ENCODE measurements around the gene CHKA. TPM values are rescaled to one million over a fixed set of nuclear protein-coding genes. Genes with fewer than 3 reads are reported as not detected.

Gene CHKA
- total and polyA plus RNA-seq, 4 experiments from 2014 or later: 1.5 to 2.7 (median 2.6) TPM

GRCh38 chr11:68025047-68025446, 96.1 kb downstream of the CHKA start:
- Mint-ChIP-seq H3K27ac (peak overlapping the region in 1 of 7 donors; percentile 70), H3K36me3 (peaks cover 0 to 4% of the 10 kb centered on the region in 2 donors), H3K27me3 (peaks cover 0 to 2% of the 10 kb centered on the region in 2 donors), H3K9me3 (peaks cover 0 to 7% (median under 1%) of the 10 kb centered on the region in 8 donors), H3K4me3 (no peak overlapping the region), H3K4me1 (peaks cover under 1 to 5% (median 3%) of the 10 kb centered on the region in 4 donors)
- POLR2A ChIA-PET (ENCODE audit: partially characterized antibody): no interaction called here
- Histone ChIP-seq H3K4me1 (ENCODE audit: insufficient read depth, low read length) (peaks cover 5% of the 10 kb centered on the region), H3K36me3 (ENCODE audit: insufficient read depth, low read length) (no peaks in the 10 kb centered on the region), H3K9me3 (ENCODE audit: control insufficient read depth in 1 of 2, low read length in 2 of 2) (no peaks in the 10 kb centered on the region), H3K27me3 (ENCODE audit: insufficient read depth, low read length) (no peaks in the 10 kb centered on the region), H3K27ac (ENCODE audit: low read depth, low read length) (no peak overlapping the region), H3K4me3 (ENCODE audit: low read length in 2 of 2) (no peak overlapping the region)
- DNase-seq: peak in 1 of 5 donors; percentile 39
- intact Hi-C loops (cut with micrococcal nuclease): no loop called here
- CTCF ChIA-PET (ENCODE audit: partially characterized antibody): no interaction called here

GRCh38 chr11:68024508-68024907, 96.7 kb downstream of the CHKA start:
- DNase-seq: no peak
- Histone ChIP-seq H3K27me3 (ENCODE audit: insufficient read depth, low read length) (no peaks in the 10 kb centered on the region), H3K9me3 (ENCODE audit: control insufficient read depth in 1 of 2, low read length in 2 of 2) (no peaks in the 10 kb centered on the region), H3K4me1 (ENCODE audit: insufficient read depth, low read length) (peaks cover 1% of the 10 kb centered on the region), H3K4me3 (ENCODE audit: low read length in 2 of 2) (no peak overlapping the region), H3K27ac (ENCODE audit: low read depth, low read length) (no peak overlapping the region), H3K36me3 (ENCODE audit: insufficient read depth, low read length) (no peaks in the 10 kb centered on the region)
- intact Hi-C loops (cut with micrococcal nuclease): no loop called here
- Mint-ChIP-seq H3K9me3 (peaks cover 0 to 7% (median under 1%) of the 10 kb centered on the region in 8 donors), H3K4me1 (peaks cover 0 to 4% (median 2%) of the 10 kb centered on the region in 4 donors), H3K27ac (no peak overlapping the region), H3K36me3 (peaks cover 0 to 4% of the 10 kb centered on the region in 2 donors), H3K4me3 (no peak overlapping the region), H3K27me3 (peaks cover 0 to 2% of the 10 kb centered on the region in 2 donors)
- CTCF ChIA-PET (ENCODE audit: partially characterized antibody): no interaction called here
- POLR2A ChIA-PET (ENCODE audit: partially characterized antibody): interaction anchor here (0.8 kb wide), 1 partner anchor 13 kb away, joined by 3 read pairs; no protein-coding TSS in a partner anchor

- H3K4me1 Mint-ChIP-seq: no peaks in the 10 kb centered on the region
- H3K36me3 ChIP-seq (ENCODE audit: insufficient read depth, low read length): no peaks in the 10 kb centered on the region
- no peaks in the 10 kb centered on the region for H3K27me3 ChIP-seq (ENCODE audit: insufficient read depth, low read length)
- no peaks in the 10 kb centered on the region for H3K4me1 ChIP-seq (ENCODE audit: insufficient read depth, low read length)
- ChIA-PET POLR2A (ENCODE audit: partially characterized antibody) (no interaction called here), CTCF (ENCODE audit: partially characterized antibody) (no interaction called here)
- H3K27ac Mint-ChIP-seq: no peak overlapping the region
- peaks cover 0 to 7% (median under 1%) of the 10 kb centered on the region in 8 donors for H3K9me3 Mint-ChIP-seq
- no peaks in the 10 kb centered on the region for H3K9me3 ChIP-seq (ENCODE audit: control insufficient read depth in 1 of 2, low read length in 2 of 2)
- intact Hi-C loops (cut with micrococcal nuclease): no loop called here
- no peak overlapping the region for H3K4me3 ChIP-seq (ENCODE audit: low read length in 2 of 2)
- no peak overlapping the region for H3K27ac ChIP-seq (ENCODE audit: low read depth, low read length)
- no peak overlapping the region for H3K4me3 Mint-ChIP-seq
- H3K27me3 Mint-ChIP-seq: no peaks in the 10 kb centered on the region
- peaks cover 0 to 4% of the 10 kb centered on the region in 2 donors for H3K36me3 Mint-ChIP-seq
- no peak for DNase-seq
Measured at GRCh38 chr11:68022531-68022930, 98.7 kb downstream of the CHKA start.

DNA sequence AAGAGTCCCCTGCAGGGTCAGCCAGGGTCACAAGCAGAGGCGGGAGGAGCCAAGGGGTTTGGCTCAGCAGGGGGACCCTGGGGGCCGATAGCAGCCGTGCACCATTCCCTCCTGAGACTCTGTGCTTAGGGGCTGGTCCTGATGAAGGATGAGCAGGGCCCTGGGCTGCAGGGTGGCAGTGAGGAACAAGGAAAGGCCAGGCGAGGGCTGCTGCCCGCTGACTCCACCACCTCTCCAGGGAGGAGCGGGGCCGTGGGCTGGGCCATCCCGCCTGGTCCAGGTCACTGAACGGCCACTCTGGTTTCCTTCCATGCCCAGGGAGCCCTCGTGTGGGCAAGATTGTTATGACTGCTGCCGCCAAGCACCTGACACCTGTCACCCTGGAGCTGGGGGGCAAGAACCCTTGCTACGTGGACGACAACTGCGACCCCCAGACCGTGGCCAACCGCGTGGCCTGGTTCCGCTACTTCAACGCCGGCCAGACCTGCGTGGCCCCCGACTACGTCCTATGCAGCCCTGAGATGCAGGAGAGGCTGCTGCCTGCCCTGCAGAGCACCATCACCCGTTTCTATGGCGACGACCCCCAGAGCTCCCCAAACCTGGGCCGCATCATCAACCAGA, 99.9 kb downstream of the CHKA start:
- H3K9me3 Mint-ChIP-seq: peaks cover 0 to 7% (median under 1%) of the 10 kb centered on the region in 8 donors
- no peak for DNase-seq

GRCh38 chr11:68020575-68020974, 100.6 kb downstream of the CHKA start:
- no peaks in the 10 kb centered on the region for H3K27me3 ChIP-seq (ENCODE audit: insufficient read depth, low read length)
- H3K36me3 ChIP-seq (ENCODE audit: insufficient read depth, low read length): no peaks in the 10 kb centered on the region
- H3K9me3 Mint-ChIP-seq: peaks cover 0 to 7% (median under 1%) of the 10 kb centered on the region in 8 donors
- ChIA-PET POLR2A (ENCODE audit: partially characterized antibody) (no interaction called here), CTCF (ENCODE audit: partially characterized antibody) (no interaction called here)
- peaks cover 0 to 4% of the 10 kb centered on the region in 2 donors for H3K36me3 Mint-ChIP-seq
- no peak overlapping the region for H3K4me3 ChIP-seq (ENCODE audit: low read length in 2 of 2)
- H3K27ac Mint-ChIP-seq: peak overlapping the region in 1 of 7 donors; percentile 36
- DNase-seq: no peak
- no peaks in the 10 kb centered on the region for H3K27me3 Mint-ChIP-seq
- H3K9me3 ChIP-seq (ENCODE audit: control insufficient read depth in 1 of 2, low read length in 2 of 2): no peaks in the 10 kb centered on the region
- no peaks in the 10 kb centered on the region for H3K4me1 ChIP-seq (ENCODE audit: insufficient read depth, low read length)
- H3K4me3 Mint-ChIP-seq: no peak overlapping the region
- intact Hi-C loops (cut with micrococcal nuclease): no loop called here
- H3K4me1 Mint-ChIP-seq: no peaks in the 10 kb centered on the region
- no peak overlapping the region for H3K27ac ChIP-seq (ENCODE audit: low read depth, low read length)

More for the DNA sequence above, 99.9 kb downstream of the CHKA start:
- Histone ChIP-seq H3K27ac (ENCODE audit: low read depth, low read length) (no peak overlapping the region), H3K4me1 (ENCODE audit: insufficient read depth, low read length) (no peaks in the 10 kb centered on the region), H3K27me3 (ENCODE audit: insufficient read depth, low read length) (no peaks in the 10 kb centered on the region), H3K9me3 (ENCODE audit: control insufficient read depth in 1 of 2, low read length in 2 of 2) (no peaks in the 10 kb centered on the region), H3K4me3 (ENCODE audit: low read length in 2 of 2) (no peak overlapping the region), H3K36me3 (ENCODE audit: insufficient read depth, low read length) (no peaks in the 10 kb centered on the region)
- ChIA-PET CTCF (ENCODE audit: partially characterized antibody) (no interaction called here), POLR2A (ENCODE audit: partially characterized antibody) (no interaction called here)
- no peak overlapping the region for H3K27ac Mint-ChIP-seq
- no peak overlapping the region for H3K4me3 Mint-ChIP-seq
- intact Hi-C loops (cut with micrococcal nuclease): no loop called here
- no peaks in the 10 kb centered on the region for H3K27me3 Mint-ChIP-seq
- H3K36me3 Mint-ChIP-seq: peaks cover 0 to 4% of the 10 kb centered on the region in 2 donors
- no peaks in the 10 kb centered on the region for H3K4me1 Mint-ChIP-seq

DNA sequence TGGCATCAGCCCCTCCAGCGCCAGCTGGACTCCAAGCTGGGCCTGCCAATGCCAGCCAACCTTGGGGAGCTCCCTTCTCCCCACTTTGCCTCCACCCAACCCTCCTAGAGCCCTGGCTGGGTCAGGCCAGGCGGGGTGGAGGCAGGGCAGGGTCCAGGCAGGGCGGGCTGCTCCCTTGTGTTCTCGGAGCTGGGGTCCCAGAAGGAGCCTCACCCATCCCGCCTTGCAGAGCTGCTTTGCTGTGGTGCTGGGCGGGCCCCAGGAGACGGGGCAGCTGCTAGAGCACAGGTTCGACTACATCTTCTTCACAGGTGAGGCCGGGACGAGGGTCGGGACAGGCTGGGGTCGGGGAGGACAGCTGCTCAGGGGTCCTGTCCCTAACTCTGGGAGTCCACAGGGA, 101.7 kb downstream of the CHKA start:
- no peaks in the 10 kb centered on the region for H3K36me3 Mint-ChIP-seq
- Histone ChIP-seq H3K27ac (ENCODE audit: low read depth, low read length) (no peak overlapping the region), H3K9me3 (ENCODE audit: control insufficient read depth in 1 of 2, low read length in 2 of 2) (no peaks in the 10 kb centered on the region), H3K27me3 (ENCODE audit: insufficient read depth, low read length) (no peaks in the 10 kb centered on the region), H3K4me3 (ENCODE audit: low read length in 2 of 2) (no peak overlapping the region), H3K36me3 (ENCODE audit: insufficient read depth, low read length) (no peaks in the 10 kb centered on the region), H3K4me1 (ENCODE audit: insufficient read depth, low read length) (no peaks in the 10 kb centered on the region)
- H3K27me3 Mint-ChIP-seq: no peaks in the 10 kb centered on the region
- no peak overlapping the region for H3K27ac Mint-ChIP-seq
- ChIA-PET CTCF (ENCODE audit: partially characterized antibody) (no interaction called here), POLR2A (ENCODE audit: partially characterized antibody) (no interaction called here)
- H3K4me3 Mint-ChIP-seq: no peak overlapping the region
- intact Hi-C loops (cut with micrococcal nuclease): no loop called here
- H3K4me1 Mint-ChIP-seq: no peaks in the 10 kb centered on the region
- H3K9me3 Mint-ChIP-seq: peaks cover 0 to 6% (median 0%) of the 10 kb centered on the region in 8 donors
- no peak for DNase-seq

- H3K27ac ChIP-seq (ENCODE audit: low read depth, low read length): no peak overlapping the region
- H3K9me3 ChIP-seq (ENCODE audit: control insufficient read depth in 1 of 2, low read length in 2 of 2): no peaks in the 10 kb centered on the region
- no peak overlapping the region for H3K27ac Mint-ChIP-seq
- no peak overlapping the region for H3K4me3 ChIP-seq (ENCODE audit: low read length in 2 of 2)
- H3K36me3 ChIP-seq (ENCODE audit: insufficient read depth, low read length): no peaks in the 10 kb centered on the region
- DNase-seq: no peak
- no peaks in the 10 kb centered on the region for H3K4me1 Mint-ChIP-seq
- intact Hi-C loops (cut with micrococcal nuclease): no loop called here
- ChIA-PET POLR2A (ENCODE audit: partially characterized antibody) (no interaction called here), CTCF (ENCODE audit: partially characterized antibody) (no interaction called here)
- H3K27me3 Mint-ChIP-seq: no peaks in the 10 kb centered on the region
- H3K27me3 ChIP-seq (ENCODE audit: insufficient read depth, low read length): no peaks in the 10 kb centered on the region
- no peaks in the 10 kb centered on the region for H3K4me1 ChIP-seq (ENCODE audit: insufficient read depth, low read length)
- H3K36me3 Mint-ChIP-seq: no peaks in the 10 kb centered on the region
- H3K4me3 Mint-ChIP-seq: no peak overlapping the region
- no peaks in the 10 kb centered on the region for H3K9me3 Mint-ChIP-seq
Measured at GRCh38 chr11:68018730-68019190, 102.4 kb downstream of the CHKA start.
